ENCODE results near the gene ZNF845. TPM values are rescaled to one million over a fixed set of nuclear protein-coding genes. Genes with fewer than 3 reads are reported as not detected.

The ZNF845 gene
- total and polyA plus RNA-seq, 2 experiments from 2014 or later: 5.5 to 22.1 TPM

DNA sequence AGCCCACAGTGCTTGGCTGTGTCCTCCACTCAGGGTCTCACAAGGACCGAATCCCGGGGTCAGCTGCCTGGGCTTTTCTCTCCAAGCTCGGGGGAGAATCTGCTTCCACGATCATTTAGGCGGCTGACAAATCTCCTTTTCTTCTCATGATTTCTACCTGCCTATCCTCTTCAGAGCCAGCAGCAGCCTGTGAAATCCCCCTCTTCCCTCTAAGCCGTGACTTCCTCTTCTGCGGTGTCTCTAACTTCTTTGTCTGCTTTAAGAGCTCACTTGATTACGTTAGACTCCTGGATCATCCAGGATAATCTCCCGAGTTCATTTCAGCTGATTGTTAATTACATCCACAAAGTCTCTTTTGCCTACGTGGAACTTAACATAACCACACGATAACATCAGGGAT, 22.5 kb upstream of the ZNF845 start (continued):
- TF ChIP-seq, protein P1, sequence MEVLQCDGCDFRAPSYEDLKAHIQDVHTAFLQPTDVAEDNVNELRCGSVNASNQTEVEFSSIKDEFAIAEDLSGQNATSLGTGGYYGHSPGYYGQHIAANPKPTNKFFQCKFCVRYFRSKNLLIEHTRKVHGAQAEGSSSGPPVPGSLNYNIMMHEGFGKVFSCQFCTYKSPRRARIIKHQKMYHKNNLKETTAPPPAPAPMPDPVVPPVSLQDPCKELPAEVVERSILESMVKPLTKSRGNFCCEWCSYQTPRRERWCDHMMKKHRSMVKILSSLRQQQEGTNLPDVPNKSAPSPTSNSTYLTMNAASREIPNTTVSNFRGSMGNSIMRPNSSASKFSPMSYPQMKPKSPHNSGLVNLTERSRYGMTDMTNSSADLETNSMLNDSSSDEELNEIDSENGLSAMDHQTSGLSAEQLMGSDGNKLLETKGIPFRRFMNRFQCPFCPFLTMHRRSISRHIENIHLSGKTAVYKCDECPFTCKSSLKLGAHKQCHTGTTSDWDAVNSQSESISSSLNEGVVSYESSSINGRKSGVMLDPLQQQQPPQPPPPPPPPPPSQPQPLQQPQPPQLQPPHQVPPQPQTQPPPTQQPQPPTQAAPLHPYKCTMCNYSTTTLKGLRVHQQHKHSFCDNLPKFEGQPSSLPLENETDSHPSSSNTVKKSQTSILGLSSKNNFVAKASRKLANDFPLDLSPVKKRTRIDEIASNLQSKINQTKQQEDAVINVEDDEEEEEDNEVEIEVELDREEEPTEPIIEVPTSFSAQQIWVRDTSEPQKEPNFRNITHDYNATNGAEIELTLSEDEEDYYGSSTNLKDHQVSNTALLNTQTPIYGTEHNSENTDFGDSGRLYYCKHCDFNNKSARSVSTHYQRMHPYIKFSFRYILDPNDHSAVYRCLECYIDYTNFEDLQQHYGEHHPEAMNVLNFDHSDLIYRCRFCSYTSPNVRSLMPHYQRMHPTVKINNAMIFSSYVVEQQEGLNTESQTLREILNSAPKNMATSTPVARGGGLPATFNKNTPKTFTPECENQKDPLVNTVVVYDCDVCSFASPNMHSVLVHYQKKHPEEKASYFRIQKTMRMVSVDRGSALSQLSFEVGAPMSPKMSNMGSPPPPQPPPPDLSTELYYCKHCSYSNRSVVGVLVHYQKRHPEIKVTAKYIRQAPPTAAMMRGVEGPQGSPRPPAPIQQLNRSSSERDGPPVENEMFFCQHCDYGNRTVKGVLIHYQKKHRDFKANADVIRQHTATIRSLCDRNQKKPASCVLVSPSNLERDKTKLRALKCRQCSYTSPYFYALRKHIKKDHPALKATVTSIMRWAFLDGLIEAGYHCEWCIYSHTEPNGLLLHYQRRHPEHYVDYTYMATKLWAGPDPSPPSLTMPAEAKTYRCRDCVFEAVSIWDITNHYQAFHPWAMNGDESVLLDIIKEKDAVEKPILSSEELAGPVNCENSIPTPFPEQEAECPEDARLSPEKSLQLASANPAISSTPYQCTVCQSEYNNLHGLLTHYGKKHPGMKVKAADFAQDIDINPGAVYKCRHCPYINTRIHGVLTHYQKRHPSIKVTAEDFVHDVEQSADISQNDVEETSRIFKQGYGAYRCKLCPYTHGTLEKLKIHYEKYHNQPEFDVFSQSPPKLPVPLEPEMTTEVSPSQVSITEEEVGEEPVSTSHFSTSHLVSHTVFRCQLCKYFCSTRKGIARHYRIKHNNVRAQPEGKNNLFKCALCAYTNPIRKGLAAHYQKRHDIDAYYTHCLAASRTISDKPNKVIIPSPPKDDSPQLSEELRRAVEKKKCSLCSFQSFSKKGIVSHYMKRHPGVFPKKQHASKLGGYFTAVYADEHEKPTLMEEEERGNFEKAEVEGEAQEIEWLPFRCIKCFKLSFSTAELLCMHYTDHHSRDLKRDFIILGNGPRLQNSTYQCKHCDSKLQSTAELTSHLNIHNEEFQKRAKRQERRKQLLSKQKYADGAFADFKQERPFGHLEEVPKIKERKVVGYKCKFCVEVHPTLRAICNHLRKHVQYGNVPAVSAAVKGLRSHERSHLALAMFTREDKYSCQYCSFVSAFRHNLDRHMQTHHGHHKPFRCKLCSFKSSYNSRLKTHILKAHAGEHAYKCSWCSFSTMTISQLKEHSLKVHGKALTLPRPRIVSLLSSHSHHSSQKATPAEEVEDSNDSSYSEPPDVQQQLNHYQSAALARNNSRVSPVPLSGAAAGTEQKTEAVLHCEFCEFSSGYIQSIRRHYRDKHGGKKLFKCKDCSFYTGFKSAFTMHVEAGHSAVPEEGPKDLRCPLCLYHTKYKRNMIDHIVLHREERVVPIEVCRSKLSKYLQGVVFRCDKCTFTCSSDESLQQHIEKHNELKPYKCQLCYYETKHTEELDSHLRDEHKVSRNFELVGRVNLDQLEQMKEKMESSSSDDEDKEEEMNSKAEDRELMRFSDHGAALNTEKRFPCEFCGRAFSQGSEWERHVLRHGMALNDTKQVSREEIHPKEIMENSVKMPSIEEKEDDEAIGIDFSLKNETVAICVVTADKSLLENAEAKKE (CRISPR knock-in tag; IDR thresholded peaks at IDR 0.05): no peak
- TF ChIP-seq EZH2 (IDR thresholded peaks at IDR 0.05; ENCODE audit: low read depth, unreplicated experiment): no peak

GRCh38 chr19:53311897-53312296, 21.7 kb upstream of the ZNF845 start:
- H3F3A ChIP-seq (replicated peaks; ENCODE audit: low read depth): no peaks in the 10 kb centered on the region
- DNase-seq (ENCODE audit: low spot score): no peak
- H3K79me2 ChIP-seq (replicated peaks; ENCODE audit: insufficient read depth): no peaks in the 10 kb centered on the region
- Mint-ChIP-seq H3K9me3 (peaks cover 5% of the 10 kb centered on the region; the same call in 2 of the 3 replicates), H3K27me3 (ENCODE audit: insufficient read depth, low read depth, poor library complexity) (peaks cover 3% of the 10 kb centered on the region), H3K4me1 (peaks cover 2% of the 10 kb centered on the region; the same call in 2 of the 3 replicates), H3K4me3 (no peak overlapping the region), H3K36me3 (ENCODE audit: low read depth) (no peaks in the 10 kb centered on the region; the same call in 2 of the 3 replicates), H3K27ac (no peak overlapping the region)
- H3K36me3 ChIP-seq (ENCODE audit: insufficient read depth): no peaks in the 10 kb centered on the region
- H3K27me3 ChIP-seq (ENCODE audit: insufficient read depth): peaks cover 26% of the 10 kb centered on the region
- no peak overlapping the region for H3K4me2 ChIP-seq
- no peaks in the 10 kb centered on the region for H3K9me2 ChIP-seq (ENCODE audit: insufficient read depth)
- H2AFZ ChIP-seq: no peak overlapping the region
- H3K4me1 ChIP-seq (ENCODE audit: insufficient read depth): no peaks in the 10 kb centered on the region
- no peak overlapping the region for H3K27ac ChIP-seq (ENCODE audit: low read depth)
- H4K20me1 ChIP-seq (replicated peaks; ENCODE audit: insufficient read depth): no peaks in the 10 kb centered on the region
- no peak for ATAC-seq
- no peak overlapping the region for H3K4me3 ChIP-seq
- TF ChIP-seq JUNB (IDR thresholded peaks at IDR 0.05; ENCODE audit: unreplicated experiment): no peak
- no peak for TF ChIP-seq ZNF114 (CRISPR knock-in tag; IDR thresholded peaks at IDR 0.05)
- no peak for TF ChIP-seq ZNF331 (CRISPR knock-in tag; IDR thresholded peaks at IDR 0.05; ENCODE audit: low read depth)
- no peak for TF ChIP-seq POLR2AphosphoS5 (IDR thresholded peaks at IDR 0.05; ENCODE audit: low read depth)
- TF ChIP-seq EZH2 (IDR thresholded peaks at IDR 0.05; ENCODE audit: low read depth, unreplicated experiment): no peak
- TF ChIP-seq, protein P2, sequence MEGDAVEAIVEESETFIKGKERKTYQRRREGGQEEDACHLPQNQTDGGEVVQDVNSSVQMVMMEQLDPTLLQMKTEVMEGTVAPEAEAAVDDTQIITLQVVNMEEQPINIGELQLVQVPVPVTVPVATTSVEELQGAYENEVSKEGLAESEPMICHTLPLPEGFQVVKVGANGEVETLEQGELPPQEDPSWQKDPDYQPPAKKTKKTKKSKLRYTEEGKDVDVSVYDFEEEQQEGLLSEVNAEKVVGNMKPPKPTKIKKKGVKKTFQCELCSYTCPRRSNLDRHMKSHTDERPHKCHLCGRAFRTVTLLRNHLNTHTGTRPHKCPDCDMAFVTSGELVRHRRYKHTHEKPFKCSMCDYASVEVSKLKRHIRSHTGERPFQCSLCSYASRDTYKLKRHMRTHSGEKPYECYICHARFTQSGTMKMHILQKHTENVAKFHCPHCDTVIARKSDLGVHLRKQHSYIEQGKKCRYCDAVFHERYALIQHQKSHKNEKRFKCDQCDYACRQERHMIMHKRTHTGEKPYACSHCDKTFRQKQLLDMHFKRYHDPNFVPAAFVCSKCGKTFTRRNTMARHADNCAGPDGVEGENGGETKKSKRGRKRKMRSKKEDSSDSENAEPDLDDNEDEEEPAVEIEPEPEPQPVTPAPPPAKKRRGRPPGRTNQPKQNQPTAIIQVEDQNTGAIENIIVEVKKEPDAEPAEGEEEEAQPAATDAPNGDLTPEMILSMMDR (conservative IDR thresholded peaks at IDR 0.05; ENCODE audit: low read depth in 2 of 2): no peak
- TF ChIP-seq CREB1 (CRISPR knock-in tag; IDR thresholded peaks at IDR 0.05; ENCODE audit: low read depth): no peak
- TF ChIP-seq, protein P3, sequence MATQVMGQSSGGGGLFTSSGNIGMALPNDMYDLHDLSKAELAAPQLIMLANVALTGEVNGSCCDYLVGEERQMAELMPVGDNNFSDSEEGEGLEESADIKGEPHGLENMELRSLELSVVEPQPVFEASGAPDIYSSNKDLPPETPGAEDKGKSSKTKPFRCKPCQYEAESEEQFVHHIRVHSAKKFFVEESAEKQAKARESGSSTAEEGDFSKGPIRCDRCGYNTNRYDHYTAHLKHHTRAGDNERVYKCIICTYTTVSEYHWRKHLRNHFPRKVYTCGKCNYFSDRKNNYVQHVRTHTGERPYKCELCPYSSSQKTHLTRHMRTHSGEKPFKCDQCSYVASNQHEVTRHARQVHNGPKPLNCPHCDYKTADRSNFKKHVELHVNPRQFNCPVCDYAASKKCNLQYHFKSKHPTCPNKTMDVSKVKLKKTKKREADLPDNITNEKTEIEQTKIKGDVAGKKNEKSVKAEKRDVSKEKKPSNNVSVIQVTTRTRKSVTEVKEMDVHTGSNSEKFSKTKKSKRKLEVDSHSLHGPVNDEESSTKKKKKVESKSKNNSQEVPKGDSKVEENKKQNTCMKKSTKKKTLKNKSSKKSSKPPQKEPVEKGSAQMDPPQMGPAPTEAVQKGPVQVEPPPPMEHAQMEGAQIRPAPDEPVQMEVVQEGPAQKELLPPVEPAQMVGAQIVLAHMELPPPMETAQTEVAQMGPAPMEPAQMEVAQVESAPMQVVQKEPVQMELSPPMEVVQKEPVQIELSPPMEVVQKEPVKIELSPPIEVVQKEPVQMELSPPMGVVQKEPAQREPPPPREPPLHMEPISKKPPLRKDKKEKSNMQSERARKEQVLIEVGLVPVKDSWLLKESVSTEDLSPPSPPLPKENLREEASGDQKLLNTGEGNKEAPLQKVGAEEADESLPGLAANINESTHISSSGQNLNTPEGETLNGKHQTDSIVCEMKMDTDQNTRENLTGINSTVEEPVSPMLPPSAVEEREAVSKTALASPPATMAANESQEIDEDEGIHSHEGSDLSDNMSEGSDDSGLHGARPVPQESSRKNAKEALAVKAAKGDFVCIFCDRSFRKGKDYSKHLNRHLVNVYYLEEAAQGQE (IDR thresholded peaks at IDR 0.05; ENCODE audit: unreplicated experiment): no peak
- no peak for TF ChIP-seq EZH2phosphoT487 (IDR thresholded peaks at IDR 0.05; ENCODE audit: unreplicated experiment)
- TF ChIP-seq NANOG (IDR thresholded peaks at IDR 0.05; ENCODE audit: borderline replicate concordance): no peak
- TF ChIP-seq STAT1 (IDR thresholded peaks at IDR 0.05; ENCODE audit: unreplicated experiment): no peak
- TF ChIP-seq, protein P4, sequence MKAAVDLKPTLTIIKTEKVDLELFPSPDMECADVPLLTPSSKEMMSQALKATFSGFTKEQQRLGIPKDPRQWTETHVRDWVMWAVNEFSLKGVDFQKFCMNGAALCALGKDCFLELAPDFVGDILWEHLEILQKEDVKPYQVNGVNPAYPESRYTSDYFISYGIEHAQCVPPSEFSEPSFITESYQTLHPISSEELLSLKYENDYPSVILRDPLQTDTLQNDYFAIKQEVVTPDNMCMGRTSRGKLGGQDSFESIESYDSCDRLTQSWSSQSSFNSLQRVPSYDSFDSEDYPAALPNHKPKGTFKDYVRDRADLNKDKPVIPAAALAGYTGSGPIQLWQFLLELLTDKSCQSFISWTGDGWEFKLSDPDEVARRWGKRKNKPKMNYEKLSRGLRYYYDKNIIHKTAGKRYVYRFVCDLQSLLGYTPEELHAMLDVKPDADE (IDR thresholded peaks at IDR 0.05): no peak

Measured in GM23338 (cell line).